HG02678 (cell line): ENCODE results near the gene CLMP.

Experiments used
- ATAC-seq: cut with Tn5 transposase; IDR thresholded peaks from one replicate; pipeline ENCODE4 v1.9.1; 2021; ENCODE audit warnings: mild to moderate bottlenecking, moderate library complexity; ENCODE audit not compliant: unreplicated experiment

The CLMP gene

GRCh38 chr11:123191939-123192338 lies 3.1 kb downstream of the CLMP start:
- no peak for ATAC-seq

DNA sequence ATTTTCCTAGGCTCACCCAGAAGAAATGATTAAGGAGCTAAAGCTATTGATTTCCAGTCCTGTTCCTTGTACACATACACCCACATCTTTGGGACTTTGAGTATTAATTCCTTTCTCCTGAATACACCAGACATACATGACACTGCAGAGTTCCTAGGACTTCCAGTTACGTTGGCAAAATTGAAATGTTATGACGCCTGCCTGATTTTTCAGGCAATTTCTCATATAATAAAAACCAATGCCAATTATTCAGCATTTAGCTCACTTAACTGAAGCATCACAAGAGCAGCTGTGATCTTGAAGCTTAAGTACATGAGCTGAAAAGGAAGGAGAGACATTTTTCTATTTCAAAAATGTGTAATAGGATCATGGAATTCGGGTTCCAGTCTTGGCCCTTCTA lies 4.5 kb downstream of the CLMP start:
- ATAC-seq, result no peak

GRCh38 chr11:123188508-123189165 lies 6.4 kb downstream of the CLMP start:
- ATAC-seq, result no peak

DNA sequence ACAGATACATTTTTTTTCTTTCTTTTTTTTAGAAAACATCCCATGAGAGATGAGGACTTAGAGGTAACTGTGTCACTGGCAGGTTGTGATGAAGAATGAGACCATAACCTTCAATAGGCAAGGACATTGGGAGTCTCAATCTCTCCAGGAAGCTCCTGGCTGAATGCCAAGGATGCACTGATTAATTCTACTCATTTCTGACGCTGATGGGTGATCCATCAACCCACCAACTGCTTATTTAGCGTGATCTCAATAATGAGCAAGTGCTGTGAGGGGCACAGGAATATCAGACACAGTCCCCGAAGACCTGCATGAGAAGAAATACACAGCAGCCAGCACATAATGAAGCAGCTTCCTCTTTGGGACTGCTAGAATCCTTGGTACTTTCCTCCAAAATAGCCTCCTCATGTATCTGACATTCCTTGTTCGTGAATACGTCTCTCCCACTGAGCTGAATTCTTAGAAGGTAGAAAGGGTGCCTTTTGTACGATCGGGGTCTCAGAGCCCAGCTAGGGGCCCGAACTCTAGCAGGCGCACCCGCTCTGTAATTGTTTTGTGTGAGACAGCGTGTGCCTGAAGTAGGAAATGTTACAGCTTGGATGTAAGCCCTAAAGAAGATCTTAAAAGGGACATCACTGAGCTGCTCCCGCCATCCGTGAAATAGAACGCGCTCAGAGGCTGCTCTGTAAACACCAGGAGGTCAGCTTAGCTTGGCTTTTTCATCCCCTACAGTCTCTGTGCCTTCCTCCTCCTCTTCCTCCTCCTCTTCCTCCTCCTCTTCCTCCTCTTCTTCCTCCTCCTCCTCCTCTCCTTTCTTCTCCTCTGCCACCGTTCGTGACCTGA lies 7.2 kb downstream of the CLMP start:
- no peak for ATAC-seq

DNA sequence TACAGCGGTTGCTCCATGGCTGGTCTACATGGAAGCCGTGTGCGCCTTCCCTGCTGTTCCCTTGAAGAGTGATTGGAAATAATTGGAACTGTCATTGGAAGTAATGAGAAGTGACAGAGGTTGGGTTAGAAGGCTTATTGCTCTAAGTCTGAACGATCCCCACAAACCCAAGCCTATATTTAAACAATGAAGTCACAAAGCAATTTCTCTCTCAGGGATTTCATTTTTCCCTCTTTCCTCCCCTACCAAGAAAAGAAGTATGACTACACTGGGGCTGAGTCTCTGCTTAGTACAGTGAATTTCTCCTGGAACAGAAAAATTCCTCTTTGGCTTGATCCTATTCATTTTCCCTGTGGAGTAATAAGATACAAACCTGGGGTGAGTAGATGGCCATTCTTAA lies 7.8 kb downstream of the CLMP start:
- no peak for ATAC-seq

DNA sequence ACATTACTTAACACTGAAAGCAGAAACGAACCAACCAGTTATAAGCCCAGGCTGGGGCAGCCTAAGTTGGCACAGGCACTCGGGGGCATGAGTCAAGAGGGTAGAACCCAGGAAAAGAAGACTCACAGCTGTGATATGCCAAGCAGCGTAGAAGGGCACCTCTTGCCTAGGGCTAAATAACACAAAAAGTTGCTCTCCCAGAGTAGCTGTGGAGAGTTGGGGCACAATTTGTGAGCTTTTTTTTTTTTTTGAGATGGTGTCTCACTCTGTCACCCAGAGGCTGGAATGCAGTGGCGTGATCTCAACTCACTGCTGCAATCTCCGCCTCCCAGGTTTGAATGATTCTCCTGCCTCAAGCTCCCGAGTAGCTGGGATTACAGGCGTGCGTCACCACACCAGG lies 8.8 kb downstream of the CLMP start:
- no peak for ATAC-seq

DNA sequence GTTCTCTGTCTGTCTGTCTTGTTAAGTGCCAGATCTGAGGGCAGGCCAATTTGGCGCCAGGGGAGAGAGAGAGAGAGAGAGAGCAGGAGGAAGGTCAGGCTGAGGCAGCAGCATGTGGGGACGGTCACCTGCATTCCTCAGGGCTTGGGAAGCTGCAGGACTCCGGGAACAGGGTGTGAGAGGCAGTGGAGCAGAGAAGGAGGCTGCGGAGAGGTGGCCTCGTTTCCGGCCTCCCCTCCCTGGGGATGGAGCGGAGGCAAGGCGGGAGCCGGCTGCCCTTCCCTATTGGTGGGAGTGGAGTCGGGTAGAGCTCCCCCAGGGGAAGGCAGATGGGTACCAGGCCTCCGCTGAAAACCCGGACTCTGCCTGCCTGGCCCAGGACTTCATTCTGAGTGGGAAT lies 9.7 kb downstream of the CLMP start:
- ATAC-seq, result no peak

GRCh38 chr11:123184531-123184930 lies 10.5 kb downstream of the CLMP start:
- ATAC-seq, result no peak

DNA sequence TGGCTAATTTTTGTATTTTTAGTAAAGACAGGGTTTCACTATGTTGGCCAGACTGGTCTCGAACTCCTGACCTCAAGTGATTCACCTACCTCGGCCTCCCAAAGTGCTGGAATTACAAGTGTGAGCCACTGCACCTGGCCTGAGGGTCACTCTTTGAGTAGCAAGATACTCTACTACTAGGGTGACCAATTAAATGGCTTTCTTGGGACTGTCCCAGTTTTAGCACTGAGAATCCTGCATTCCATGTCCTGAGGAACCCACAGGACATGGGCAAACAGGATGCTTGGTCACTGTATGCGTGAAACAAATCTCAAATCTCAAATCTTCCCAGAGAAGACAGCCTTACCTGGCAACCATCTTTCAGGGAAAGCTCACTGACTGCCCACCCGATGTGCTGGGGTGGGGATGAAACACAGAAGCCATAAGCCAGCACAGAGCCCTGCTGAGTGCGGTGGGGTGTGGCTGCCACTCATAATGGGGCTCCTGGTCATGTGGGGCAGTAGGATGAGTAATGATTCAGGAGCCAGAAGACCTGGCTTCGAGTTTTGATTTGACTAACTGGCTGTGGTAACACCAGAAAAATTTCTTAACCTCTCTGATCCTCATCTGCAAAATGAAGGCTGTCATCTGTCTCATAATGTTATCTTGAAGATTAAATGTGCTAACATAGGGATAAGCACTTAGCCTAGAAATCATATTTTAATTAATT lies 11.5 kb downstream of the CLMP start:
- no peak for ATAC-seq

GRCh38 chr11:123181767-123182500 lies 13.1 kb downstream of the CLMP start:
- no peak for ATAC-seq

DNA sequence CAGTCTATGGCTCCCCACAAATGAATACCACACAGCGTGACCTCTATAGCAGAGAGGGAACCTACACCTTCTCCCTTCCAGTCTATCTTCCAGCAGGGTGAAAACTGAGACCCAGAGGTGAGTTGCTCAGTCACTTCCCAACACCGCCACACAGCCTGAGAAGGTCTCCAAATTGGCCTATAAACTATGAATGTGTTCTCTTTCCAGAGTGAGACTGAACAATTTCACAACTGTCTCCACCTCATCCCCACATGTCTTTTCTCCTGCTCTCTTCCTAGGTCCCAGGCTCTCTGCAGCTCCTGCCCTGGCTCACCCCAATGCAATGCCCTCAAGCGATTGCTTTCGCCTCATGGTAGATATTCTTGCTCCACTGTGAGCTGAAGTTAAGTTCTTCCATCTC lies 14.0 kb downstream of the CLMP start:
- ATAC-seq, result no peak

GRCh38 chr11:123180574-123180973 lies 14.5 kb downstream of the CLMP start:
- no peak for ATAC-seq

- ATAC-seq, result no peak
Observed at GRCh38 chr11:123180166-123180565, 14.9 kb downstream of the CLMP start.

DNA sequence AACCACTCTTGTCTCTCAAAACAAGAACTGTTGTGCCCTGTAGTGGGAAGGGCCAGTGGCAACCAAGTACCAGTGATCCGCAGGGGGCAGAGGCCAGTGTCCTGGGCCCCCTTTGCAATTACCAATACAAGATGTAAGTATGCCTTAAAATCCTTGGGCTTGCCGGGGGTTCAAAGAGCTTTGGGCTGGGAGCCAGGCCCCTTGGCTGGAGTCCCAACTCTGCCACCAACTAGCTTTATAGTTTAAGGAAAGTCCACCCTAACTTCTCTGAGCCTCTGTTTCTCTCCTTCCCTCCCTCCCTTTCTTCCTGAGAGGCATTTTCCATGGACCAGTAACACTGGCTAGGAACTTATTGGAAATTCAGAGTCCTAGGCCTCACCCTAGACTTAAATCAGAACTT lies 15.5 kb downstream of the CLMP start:
- ATAC-seq, result no peak

- ATAC-seq, result no peak
Observed at GRCh38 chr11:123178186-123178585, 16.9 kb downstream of the CLMP start.

DNA sequence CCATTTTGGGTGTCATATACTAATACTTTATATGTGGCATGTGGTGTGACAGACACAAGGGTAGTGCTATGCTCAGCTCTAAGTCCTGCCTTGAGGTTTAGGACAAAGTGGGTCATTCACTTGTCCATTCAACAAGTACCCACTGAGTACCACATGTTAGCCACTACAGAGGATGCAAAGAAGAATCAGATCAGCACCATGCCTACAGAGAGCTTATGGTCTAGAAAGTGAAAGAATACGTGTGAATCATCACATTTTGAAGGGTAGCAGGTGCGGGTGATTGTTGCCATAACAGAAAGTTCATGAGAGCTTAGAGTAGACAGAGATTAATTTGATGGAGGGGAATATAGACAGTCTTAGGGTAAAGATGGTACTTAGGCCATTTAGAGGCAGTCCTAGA lies 18.3 kb downstream of the CLMP start:
- ATAC-seq, result no peak

- no peak for ATAC-seq
Observed at GRCh38 chr11:123174196-123175183, 20.6 kb downstream of the CLMP start.

DNA sequence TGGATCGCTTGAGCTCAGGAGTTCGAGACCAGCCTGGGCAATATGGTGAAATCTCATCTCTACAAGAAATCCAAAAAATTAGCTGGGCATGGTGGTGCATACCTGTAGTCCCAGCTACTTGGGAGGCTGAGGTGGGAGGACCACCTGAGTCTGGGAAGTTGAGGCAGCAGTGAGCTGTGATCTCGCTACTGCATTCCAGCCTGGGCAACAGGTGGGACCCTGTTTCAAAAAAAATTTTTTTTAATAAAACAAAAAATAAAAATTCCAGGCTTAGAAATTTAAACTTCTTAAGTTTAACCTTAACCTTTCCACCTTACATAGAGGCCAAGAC lies 21.2 kb downstream of the CLMP start:
- ATAC-seq, result no peak

- ATAC-seq, result no peak
Observed at GRCh38 chr11:123173040-123173855, 21.8 kb downstream of the CLMP start.
